GM19438 (cell line): ENCODE results near the gene ELP1.
"Not testable (repeated sequence)": the region's sequence is repeated elsewhere in the genome, so short reads cannot be mapped to it uniquely, and the experiment has no call there.

ENCODE experiments used
- ATAC-seq: cut with Tn5 transposase; IDR thresholded peaks from one replicate; pipeline ENCODE4 v1.9.1; 2021; ENCODE audit warnings: low read depth; ENCODE audit not compliant: unreplicated experiment

ELP1 gene

DNA sequence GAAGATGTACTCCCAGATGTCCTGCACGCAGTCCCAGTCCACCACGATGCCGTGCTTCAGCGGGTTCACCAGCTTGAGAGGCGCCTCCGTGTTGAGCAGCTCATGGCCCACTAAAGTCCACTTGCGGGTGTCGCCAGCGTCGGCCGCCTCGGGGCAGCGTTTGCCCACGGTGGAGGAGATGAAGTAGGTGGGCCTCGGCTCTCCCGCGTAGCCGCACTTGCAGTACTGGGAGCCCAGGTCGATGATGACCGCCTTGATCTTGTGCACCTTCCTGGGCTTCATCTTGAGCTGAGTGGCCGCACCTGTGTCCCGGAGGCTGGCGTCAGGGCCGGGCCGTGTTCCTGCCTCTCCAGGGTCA lies 78.4 kb downstream of the ELP1 start:
- ATAC-seq = no peak

DNA sequence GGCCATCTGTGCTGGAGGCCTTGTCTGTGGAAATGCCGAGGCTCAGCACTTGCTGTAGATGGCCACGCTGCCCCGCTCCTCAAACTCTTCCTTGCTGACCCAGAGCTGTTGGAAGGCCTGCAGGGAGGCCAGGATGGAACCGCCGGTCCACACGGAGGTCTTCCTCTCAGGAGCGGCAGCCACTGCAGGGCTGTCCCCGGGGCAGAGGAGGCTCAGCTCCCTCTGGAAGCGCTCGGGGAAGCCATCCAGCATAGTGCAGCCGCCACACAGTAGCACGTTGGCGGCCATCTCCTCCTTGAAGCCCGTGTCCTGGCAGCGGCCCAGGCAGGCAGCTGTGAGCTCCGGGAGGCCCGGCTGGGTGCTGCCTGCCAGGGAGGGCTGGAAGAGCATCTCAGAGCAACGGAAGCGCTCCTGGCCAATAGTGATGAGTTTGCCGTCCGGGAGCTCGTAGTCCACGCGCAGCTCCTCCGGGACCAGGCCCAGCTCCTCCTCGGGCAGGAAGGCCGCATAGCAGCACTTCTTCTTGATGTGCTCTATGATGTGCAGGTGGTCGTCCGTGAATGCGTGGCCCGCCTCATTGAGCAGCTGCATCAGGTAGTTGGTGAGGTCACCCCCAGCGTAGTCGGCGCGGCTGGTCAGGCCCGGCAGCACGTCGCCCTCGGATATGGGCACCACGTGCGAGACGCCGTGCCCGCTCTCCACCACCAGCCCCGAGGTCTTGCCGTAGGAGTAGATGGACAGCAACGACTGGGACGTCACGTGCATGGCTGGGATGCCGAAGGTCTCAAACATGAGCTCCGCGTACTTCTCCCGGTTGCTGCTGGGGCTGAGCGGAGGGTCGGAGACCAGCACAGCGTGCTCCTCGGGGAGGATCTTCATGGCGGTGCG lies 79.0 kb downstream of the ELP1 start:
- ATAC-seq = no peak

GRCh38 chr9:108854094-108854493 lies 79.8 kb downstream of the ELP1 start:
- ATAC-seq = no peak

DNA sequence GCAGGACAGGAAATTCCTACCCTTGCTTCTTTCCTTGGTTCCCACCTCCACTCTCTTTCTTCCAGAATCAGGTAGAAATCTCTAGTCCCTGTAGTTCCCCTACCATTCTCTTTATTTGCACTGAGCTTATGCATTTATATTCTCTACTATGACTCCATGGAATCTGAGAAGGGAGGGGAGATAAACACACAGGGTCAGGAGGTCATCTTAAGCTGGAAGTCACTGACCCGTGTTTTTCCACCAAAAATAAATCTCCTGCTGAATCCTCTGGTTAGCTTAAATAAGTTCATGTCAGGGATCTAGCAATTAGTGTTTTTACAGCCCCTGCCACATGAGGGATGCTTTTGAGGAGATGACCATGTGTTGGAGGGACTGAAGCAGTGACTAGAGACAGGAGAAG lies 81.8 kb downstream of the ELP1 start:
- ATAC-seq = no peak

DNA sequence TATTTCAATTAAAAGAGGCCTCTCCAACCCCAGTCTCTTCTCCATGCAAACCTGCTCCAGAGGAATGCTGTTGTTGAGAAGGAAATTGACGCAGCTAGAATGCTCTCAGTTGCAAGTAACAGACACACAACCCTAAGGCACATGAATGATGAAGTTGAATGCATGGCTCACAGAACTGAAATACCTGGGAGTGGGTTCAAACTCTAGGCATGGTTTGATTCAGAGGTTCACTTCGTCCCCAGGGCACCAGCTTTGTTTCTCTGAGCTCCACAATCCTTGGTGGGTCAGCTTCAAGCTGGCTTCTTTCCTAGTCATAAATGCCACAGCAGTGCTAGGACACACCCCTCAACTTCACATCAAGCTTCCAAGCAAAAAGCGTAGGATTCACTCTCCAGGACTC lies 82.8 kb downstream of the ELP1 start:
- ATAC-seq = no peak

DNA sequence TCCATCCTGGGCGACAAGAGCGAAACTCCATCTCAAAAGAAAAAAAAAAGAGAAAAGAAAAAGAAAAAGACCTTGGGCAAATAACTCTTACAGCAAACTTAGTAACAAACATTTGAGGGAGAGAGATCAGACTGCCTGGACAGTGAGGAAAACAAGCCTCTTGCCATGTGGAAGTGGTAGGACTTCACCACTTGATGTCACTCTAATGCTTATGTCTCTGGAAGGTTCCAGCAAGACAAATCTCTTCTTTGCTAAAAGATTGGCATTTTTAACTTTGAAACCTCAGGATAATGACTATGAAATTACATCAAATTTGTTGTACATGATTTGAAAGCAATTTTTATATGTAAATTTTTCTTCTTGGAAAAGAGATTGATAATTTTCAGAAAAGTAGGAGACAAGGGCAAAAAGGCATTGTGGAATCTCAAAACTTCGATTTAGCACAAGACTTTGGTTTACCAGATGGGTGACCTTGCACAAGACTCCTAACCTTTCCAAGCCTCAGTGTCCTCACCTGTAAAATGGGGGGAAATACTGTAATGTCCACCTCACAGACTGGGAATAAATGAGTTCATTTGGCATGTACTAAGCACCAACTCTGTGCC lies 83.5 kb downstream of the ELP1 start:
- ATAC-seq = no peak

- not testable (repeated sequence) for ATAC-seq
These were observed 85.6 kb downstream of the ELP1 start for GRCh38 chr9:108848296-108848695.

GRCh38 chr9:108845947-108846346 lies 88.0 kb downstream of the ELP1 start:
- no peak for ATAC-seq

- no peak for ATAC-seq
These were observed 88.4 kb downstream of the ELP1 start for GRCh38 chr9:108845507-108845906.

DNA sequence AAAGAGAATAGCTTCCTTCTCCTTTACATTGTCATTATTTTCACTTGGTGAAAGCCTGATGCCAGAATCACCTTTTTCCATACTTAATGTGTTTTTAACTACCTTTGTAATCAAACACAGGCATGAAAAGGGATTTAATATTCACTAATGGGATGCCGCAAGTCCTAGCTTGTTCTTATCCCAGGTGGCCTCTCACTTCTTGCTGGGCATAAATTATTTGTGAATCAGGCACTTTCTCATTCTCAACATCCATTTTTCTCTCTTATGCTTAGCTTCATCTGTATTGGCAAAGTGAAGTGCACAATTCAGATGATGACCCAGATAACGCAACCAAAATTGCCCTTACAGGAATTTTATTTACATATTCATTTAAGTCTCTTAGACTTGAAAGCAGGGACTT lies 89.1 kb downstream of the ELP1 start:
- ATAC-seq = no peak

GRCh38 chr9:108844391-108844790 lies 89.5 kb downstream of the ELP1 start:
- ATAC-seq = no peak

GRCh38 chr9:108842610-108843295 lies 91.2 kb downstream of the ELP1 start:
- peak; percentile 60 for ATAC-seq

GRCh38 chr9:108839561-108839960 lies 94.4 kb downstream of the ELP1 start:
- not testable (repeated sequence) for ATAC-seq

DNA sequence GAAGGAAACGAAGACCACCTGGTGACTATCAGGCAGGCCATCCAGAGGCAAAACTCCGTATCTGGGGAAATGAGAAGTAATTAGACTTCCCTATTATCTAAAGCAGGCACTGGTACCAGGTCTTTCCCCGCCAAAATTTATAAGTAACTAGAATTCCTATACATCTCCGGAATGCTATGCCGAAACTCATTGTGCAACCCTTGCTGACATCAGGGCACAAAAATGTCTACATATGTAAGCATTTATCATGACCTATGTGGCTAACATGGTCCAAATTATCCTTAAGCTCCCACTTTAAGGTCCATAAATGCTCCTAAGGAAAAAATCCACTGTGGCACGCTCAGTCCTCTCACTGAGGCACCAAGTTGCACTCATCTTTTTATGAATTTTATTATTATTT lies 95.9 kb downstream of the ELP1 start:
- no peak for ATAC-seq

DNA sequence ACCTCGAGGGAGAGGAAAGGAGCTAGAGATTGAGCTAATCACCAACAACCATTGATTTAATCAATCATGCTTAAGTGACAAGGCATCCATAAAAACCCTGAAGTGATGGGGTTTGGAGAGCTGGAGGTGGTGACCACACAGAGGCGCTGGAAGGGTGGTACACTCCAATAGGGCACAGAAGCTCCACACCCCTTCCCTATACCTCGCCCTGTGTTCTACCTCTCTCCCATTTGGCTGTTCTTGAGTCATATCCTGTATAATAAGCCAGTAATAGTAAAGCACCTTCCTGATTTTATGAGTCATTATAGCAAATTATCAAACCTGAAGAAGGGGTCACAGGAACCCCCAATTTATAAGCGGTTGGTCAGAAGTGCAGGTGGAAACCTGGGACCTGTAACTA lies 96.4 kb downstream of the ELP1 start:
- no peak for ATAC-seq

GRCh38 chr9:108836781-108837180 lies 97.1 kb downstream of the ELP1 start:
- no peak for ATAC-seq

GRCh38 chr9:108836319-108836718 lies 97.6 kb downstream of the ELP1 start:
- ATAC-seq = no peak

DNA sequence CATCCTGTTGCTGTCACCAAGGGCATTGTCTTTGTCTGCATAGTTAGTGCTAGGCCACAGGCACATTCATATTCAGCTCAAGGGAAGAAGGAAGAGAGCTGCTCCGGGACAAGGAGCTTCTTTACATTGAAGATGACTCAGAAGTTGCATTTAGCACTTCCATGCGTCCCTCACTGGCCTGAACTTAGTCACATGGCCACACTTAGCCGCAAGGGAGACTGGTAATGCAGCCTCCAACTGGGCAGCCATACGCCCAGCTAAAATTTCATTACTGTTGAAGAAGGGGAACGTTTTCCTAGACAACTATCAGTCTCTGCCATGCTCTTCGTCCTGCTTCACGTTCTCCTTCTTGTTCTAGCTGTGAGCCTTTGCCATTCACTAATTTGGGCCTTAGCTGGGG lies 98.1 kb downstream of the ELP1 start:
- ATAC-seq = no peak

DNA sequence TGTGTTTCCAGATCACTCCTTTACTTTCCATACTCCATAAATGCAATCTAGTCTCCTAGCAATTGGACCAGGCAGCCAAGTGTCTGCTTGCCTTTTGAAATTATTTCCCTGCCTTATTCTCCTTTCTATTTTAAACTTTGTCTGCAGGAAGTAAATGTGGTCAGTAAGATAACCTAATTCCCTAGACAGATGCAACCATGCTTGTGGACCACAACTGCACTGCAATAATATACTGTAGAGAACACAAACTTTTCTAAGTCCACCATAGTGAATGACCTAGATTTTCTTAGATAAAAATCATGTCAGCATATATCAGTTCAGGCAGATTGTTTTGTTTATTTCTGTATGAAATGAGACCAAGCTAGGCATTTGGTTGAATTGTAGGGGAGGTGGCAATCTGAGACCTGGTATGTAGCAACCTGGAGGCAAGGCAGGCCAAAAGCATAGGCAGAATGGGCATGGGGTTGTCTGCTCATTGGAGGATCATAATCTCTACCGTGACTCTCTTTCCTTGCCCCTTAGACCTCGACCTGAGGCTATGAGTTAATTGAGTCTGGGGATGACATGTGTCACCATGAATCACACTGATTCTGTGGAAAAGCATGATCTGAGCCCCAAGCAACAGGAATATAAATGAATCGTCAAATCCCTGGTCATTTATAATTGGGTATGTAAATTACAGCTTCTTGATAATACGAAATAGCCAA lies 98.8 kb downstream of the ELP1 start:
- no peak for ATAC-seq

- ATAC-seq = no peak
These were observed 101.8 kb downstream of the ELP1 start for GRCh38 chr9:108832179-108832500.

DNA sequence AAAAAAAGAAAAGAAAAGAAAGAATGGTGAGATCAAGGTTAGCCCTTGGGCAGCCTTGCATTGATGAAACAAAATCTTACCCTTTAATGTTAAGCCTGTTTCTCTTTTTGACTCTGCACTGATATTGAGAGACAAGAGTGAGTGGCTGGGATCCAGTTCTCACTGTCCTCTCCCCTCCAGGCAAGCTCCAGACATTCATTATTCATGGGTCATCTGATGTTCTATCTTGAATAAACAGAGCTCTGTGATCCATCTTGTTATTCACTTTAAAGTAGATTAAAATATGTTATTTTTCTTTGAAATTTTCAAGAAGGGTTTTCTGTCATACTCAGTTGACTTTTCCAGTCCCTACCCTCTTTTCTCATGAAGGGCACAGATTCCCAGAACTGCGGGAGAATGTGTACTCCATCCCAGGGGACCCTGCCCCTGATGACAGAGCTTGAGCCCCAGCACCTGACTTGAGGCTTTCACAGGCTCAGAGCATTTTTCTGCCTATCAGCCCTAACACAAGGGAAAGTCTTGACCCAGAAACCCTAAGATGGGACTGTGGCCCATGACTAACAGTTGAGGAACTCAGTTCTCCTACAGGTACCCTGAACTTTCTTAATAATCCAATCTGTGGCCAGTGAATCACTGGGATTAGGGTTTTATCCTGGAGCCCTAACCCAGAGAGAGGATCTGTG lies 102.3 kb downstream of the ELP1 start:
- ATAC-seq = no peak
